GM13977 (cell line): ENCODE measurements around the gene NAP1L4.

Source experiments
- DNase-seq: peaks from one replicate; pipeline ENCODE4 v3.0.0; 2012; ENCODE audit warnings: low spot score
- in situ Hi-C: fragments of 300-500 bp; cut with MboI; formaldehyde crosslinking; loops from one replicate; pipeline ENCODE4 v1.12.0; 2022; ENCODE audit warnings: low sequenced_read_pairs, low pct_unique_long_range_greater_than_20kb, mixed read lengths, inconsistent platforms; ENCODE audit not compliant: unreplicated experiment
- TF ChIP-seq, protein P1 (sequence below): IDR thresholded peaks from 2 replicates; pipeline ENCODE4 v1.5.1; 2012; ENCODE audit warnings: mild to moderate bottlenecking, control low read depth; ENCODE audit not compliant: insufficient read depth; ENCODE audit errors: extremely low read depth, missing control alignments

The NAP1L4 gene

DNA sequence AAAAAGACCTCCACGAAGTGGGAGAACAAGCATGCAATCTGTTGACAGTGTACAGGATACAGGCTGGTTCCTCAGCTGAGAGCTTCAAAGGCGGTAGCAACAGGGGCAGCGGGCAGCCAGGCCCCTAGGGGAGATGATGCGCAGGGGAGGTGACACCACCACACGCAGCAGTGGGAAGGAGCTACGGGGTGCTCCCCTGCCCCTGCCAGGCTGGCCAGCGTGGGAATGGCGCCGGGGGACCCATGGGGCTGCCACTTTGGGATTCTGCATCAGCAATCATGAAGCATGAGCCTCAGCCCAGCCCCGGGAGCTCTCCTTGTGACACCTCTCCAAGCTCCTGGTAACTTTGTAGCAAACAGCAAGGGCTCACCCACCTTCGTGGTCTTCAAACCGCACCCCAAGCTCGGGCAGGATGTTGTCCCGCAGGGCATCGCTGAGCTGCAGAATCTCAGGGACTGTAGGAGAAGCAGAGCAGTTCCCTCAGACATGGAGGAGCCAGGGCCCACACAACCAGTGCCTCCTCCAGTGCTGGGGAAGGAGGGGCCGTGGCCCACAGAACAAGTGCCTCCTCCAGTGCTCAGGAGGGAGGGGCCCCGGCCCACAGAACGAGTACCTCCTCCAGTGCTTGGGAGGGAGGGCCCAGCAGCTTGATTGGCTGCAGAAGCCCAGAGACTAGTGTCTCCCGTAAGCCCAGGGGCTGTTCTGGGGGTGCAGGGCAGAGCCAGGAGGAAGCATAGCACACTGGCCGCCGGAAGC is 14.6 kb upstream of the NAP1L4 start:
- TF ChIP-seq, protein P1, sequence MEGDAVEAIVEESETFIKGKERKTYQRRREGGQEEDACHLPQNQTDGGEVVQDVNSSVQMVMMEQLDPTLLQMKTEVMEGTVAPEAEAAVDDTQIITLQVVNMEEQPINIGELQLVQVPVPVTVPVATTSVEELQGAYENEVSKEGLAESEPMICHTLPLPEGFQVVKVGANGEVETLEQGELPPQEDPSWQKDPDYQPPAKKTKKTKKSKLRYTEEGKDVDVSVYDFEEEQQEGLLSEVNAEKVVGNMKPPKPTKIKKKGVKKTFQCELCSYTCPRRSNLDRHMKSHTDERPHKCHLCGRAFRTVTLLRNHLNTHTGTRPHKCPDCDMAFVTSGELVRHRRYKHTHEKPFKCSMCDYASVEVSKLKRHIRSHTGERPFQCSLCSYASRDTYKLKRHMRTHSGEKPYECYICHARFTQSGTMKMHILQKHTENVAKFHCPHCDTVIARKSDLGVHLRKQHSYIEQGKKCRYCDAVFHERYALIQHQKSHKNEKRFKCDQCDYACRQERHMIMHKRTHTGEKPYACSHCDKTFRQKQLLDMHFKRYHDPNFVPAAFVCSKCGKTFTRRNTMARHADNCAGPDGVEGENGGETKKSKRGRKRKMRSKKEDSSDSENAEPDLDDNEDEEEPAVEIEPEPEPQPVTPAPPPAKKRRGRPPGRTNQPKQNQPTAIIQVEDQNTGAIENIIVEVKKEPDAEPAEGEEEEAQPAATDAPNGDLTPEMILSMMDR: no peak
- in situ Hi-C loops: no loop called here
- no peak for DNase-seq

GRCh38 chr11:3004481-3004880 is 12.4 kb upstream of the NAP1L4 start:
- in situ Hi-C loops: no loop called here
- TF ChIP-seq, protein P1: no peak
- DNase-seq: no peak

GRCh38 chr11:3003396-3004231 is 11.5 kb upstream of the NAP1L4 start:
- in situ Hi-C loops: no loop called here

DNA sequence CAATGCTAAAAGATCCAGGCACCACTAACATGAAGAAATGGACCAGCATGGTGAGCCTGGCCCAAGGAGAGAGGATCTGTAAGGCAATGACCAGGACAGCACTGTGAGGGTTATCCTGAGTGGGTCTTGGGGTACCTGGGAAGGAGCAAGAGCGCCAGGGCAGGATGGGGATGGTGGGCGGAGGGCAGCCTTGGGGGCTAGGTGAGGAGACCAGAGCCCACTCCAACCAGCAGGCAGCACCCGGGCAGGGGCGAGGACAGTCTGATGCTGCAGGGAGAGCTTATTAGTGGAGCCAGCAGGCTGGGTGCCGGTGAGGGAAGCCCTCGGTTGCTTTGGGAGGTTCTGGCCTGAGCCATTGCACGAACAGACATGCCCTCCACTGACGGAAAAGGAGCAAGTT is 10.7 kb upstream of the NAP1L4 start:
- no peak for DNase-seq
- TF ChIP-seq, protein P1: no peak
- in situ Hi-C loops: no loop called here

More at GRCh38 chr11:3003396-3004231, 11.5 kb upstream of the NAP1L4 start:
- DNase-seq: no peak
- TF ChIP-seq, protein P1: no peak

DNA sequence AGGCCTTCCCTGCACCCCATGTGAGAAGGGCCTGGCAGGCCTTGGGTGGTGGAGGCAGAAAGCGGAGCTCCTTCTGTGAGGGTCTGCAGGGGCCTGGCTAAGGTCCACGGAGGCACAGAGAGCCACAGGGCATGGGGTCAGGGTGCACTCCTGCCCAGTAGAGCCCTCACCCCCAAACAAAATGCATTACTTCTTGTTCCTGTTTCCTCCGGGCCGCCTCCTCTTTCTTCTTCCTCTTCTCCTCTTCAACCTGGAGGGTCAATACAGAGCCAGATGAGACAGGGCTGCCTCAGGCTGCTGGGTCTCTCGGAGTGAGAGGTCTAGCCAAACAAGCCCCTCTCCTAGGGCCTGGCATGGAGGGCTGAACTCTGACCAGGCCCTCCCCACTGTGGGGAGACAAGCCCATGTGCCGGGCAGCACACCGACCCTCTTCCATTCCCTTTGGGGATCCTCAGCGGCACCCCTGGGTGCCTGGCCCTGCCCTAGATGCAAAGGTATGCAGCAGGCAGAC is 10.3 kb upstream of the NAP1L4 start:
- TF ChIP-seq, protein P1: no peak
- in situ Hi-C loops: no loop called here
- no peak for DNase-seq

DNA sequence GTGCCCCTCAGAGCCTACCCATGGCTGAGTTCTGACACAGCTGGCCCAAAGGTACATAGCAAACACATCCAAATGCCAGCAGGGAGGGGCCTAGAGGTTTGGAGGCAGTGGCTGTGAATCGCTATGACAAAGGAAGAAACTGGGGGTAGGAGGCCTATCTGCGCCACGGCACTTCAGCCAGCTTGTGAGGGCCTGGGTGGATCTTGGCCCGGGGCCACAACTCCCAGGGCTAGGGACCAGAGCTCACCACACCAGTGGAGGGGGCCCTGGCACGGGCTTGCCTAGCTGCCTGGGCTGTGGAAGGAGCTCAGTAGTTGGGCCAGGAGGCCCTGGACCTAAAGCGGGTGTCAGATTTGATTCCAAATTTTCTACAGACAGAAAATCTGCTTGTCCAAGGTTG is 9.4 kb upstream of the NAP1L4 start:
- no peak for DNase-seq
- in situ Hi-C loops: no loop called here
- TF ChIP-seq, protein P1: no peak
